GM13977 (cell line): ENCODE results near the gene HBEGF.

Experiments used
- DNase-seq: peaks from one replicate; pipeline ENCODE4 v3.0.0; 2012; ENCODE audit warnings: low spot score
- CTCF ChIP-seq: IDR thresholded peaks from 2 replicates; pipeline ENCODE4 v1.5.1; 2012; ENCODE audit warnings: mild to moderate bottlenecking, control low read depth; ENCODE audit not compliant: insufficient read depth; ENCODE audit errors: extremely low read depth, missing control alignments
- in situ Hi-C: fragments of 300-500 bp; cut with MboI; formaldehyde crosslinking; loops from one replicate; pipeline ENCODE4 v1.12.0; 2022; ENCODE audit warnings: low sequenced_read_pairs, low pct_unique_long_range_greater_than_20kb, mixed read lengths, inconsistent platforms; ENCODE audit not compliant: unreplicated experiment

Gene HBEGF

DNA sequence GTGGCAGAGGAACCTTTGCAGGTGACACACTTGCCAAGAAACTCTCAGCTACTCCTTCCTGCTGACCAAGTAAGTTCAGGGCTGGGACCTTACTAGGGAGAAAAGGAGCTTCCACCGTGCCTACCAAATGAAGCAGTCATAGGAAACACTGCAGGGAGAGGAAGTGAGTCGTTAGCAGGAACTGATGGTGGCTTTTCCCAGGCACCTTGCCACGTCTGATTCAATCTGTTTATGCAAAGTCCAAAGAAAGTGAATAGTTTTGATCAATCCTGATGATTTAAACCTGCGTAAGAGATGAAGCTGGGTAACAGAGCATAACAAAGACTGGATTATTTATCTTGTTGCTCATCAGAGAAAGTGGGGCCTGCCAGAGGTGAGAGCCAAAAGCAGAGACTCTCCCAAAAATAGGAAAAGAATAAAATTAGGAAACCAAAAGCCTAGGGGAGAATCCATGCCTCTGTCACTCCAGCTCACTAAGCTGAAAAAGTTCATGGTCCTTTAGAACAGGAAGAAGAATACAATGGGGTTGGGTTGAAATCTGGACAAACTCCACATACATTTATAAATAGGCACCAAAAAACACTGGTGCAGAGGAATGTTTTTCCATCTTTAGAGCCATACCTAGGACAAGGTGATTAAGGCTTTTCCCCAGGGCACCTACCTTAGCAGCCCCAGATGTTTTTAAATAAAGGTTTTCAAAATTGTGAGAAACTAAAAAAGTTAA lies 34.2 kb downstream of the HBEGF start:
- in situ Hi-C loops, result no loop called here
- no peak for DNase-seq
- TF ChIP-seq CTCF, result no peak

DNA sequence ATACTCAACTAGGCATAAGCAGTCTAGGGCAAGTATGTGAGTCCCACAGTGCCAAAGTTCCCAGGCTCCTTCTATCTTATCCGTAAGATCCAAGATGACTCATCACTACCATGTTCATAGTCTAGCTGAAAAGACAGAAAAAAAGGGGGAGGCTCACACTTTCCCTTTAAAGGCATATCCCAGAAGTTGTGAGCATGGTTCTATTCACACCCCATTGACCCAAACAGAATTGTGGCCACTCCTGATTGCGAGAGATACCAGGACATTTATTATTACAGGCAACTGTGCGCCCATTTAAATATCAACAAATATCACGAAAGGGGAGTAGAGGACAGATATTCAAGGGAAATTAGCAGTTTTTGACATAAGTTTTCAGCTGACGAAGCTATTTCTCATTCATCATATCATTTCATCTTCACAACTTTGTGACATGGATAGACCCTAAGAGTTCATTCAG lies 35.4 kb downstream of the HBEGF start:
- no peak for TF ChIP-seq CTCF
- in situ Hi-C loops, result no loop called here
- no peak for DNase-seq

DNA sequence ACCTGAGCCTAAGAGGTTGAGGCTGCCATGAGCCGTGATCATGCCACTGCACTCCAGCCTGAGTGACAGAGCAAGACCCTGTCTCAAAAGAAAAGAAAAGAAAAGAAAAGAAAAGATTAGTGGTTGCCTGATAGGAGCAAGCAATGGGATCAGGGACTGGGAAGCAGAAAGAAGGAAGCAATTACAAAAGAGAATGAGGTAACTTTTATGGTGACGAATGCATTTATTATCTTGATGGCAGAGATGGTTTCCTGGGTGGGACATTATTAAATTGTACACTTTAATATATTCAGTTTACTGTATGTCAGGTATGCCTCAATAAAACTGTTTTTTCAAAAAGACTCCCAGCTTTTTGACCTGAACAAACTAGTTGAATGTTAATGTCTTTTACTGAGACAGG lies 36.0 kb downstream of the HBEGF start:
- in situ Hi-C loops, result no loop called here
- TF ChIP-seq CTCF, result no peak
- DNase-seq, result no peak

- no peak for TF ChIP-seq CTCF
- in situ Hi-C loops, result no loop called here
- DNase-seq, result no peak
These were observed 36.6 kb downstream of the HBEGF start for GRCh38 chr5:140309706-140310249.

DNA sequence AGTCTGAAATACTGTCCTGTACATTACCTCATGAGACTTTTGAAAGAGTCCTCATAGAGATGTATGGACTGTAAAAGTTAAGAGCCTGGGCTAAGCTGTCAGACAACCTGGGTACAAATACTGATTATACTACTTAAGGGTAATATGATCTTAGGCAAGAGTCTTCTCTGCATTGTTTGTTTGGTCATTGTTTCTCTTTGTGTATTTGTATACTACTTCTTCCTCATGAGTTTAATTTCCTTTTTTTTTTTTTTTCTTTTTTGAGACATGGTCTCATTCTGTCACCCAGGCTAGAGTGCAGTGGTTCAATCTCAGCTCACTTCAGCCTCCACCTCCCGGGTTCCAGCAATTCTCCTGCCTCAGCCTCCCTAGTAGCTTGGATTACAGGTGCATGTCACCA lies 40.9 kb downstream of the HBEGF start:
- in situ Hi-C loops, result no loop called here
- DNase-seq, result no peak
- no peak for TF ChIP-seq CTCF

- no peak for TF ChIP-seq CTCF
- DNase-seq, result no peak
- in situ Hi-C loops, result no loop called here
These were observed 42.4 kb downstream of the HBEGF start for GRCh38 chr5:140303966-140304365.
